Body of pancreas (tissue), 4 donors: ENCODE measurements around the gene TTLL11.

Source experiments
- CTCF ChIP-seq, 7 experiments: fragments of 450-650 bp in 4 of 7; fragments of 200-600 bp in 3 of 7; sonication (generic) in 3 of 7; IDR thresholded peaks; one replicate each; pipeline ENCODE4 v1.5.1; 2016 to 2019; ENCODE audit warnings: antibody characterized with exemption in 7 of 7
- POLR2A ChIP-seq, 3 donors: fragments of 450-650 bp; IDR thresholded peaks; one replicate each; pipeline ENCODE4 v1.6.1; 2016; ENCODE audit warnings: antibody characterized with exemption in 3 of 3, mild to moderate bottlenecking in 2 of 3

GRCh38 chr9:122107291-122107805 is 14.2 kb upstream of the TTLL11 start:
- TF ChIP-seq CTCF (IDR thresholded peaks at IDR 0.05) (no peak), POLR2A (IDR thresholded peaks at IDR 0.05) (no peak)
